HUES6 (cell line): ENCODE results near the gene PRSS37.

Experiments used
- H3K27ac ChIP-seq: 2 replicates; pipeline ENCODE4 v1.7.0; 2013; ENCODE audit warnings: low read depth, mild to moderate bottlenecking, low read length, inconsistent platforms
- H3K27me3 ChIP-seq: 2 replicates; pipeline ENCODE4 v1.6.1; 2013; ENCODE audit warnings: low read length; ENCODE audit not compliant: control insufficient read depth, insufficient read depth
- H3K36me3 ChIP-seq: 2 replicates; pipeline ENCODE4 v1.6.1; 2013; ENCODE audit warnings: low read length; ENCODE audit not compliant: control insufficient read depth, insufficient read depth
- H3K4me1 ChIP-seq: 2 replicates; pipeline ENCODE4 v1.6.1; 2013; ENCODE audit warnings: low read length; ENCODE audit not compliant: control insufficient read depth, insufficient read depth
- H3K4me3 ChIP-seq: 2 replicates; pipeline ENCODE4 v1.5.1; 2013; ENCODE audit warnings: low read depth, low read length
- H3K9ac ChIP-seq: one replicate; pipeline ENCODE4 v1.6.1; 2013; ENCODE audit warnings: mild to moderate bottlenecking, low read length
- H3K9me3 ChIP-seq: 2 replicates; pipeline ENCODE4 v1.6.1; 2013; ENCODE audit warnings: low read depth, low read length; ENCODE audit not compliant: control insufficient read depth, insufficient read depth

Gene PRSS37

DNA sequence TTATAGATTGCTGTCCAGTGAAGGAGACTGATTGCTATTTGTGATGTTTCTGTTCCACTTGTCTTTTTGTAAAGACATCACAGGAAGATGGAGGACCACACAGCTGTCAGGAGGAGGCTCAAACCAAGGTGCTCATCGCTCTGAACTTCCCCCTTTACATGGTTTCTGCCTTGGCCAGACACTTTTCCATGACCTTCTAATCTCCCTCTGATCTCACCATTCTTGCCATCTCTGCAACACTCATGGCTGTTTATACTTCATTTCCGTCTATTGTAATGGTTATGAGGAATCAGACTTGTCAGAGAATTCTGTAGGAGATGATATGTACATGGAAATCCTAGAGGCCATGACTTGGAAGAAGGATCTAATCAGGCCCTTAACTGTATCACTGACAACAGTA lies 53.0 kb downstream of the PRSS37 start:
- H3K9ac ChIP-seq, result no peak overlapping the region
- H3K36me3 ChIP-seq, result peaks cover 4% of the 10 kb centered on the region; the same call in 1 of the 2 replicates
- no peaks in the 10 kb centered on the region for H3K27me3 ChIP-seq
- no peak overlapping the region for H3K27ac ChIP-seq
- H3K4me3 ChIP-seq, result no peak overlapping the region
- H3K4me1 ChIP-seq, result no peaks in the 10 kb centered on the region
- no peaks in the 10 kb centered on the region for H3K9me3 ChIP-seq
